ENCODE measurements around the gene SPATA24. TPM values are rescaled to one million over a fixed set of nuclear protein-coding genes. Genes with fewer than 3 reads are reported as not detected.
"Not testable (repeated sequence)": the region's sequence is repeated elsewhere in the genome, so short reads cannot be mapped to it uniquely, and the experiment has no call there.

The SPATA24 gene
- total RNA-seq, 1 donor from 2014 or later, result 10.3 TPM

- no peak for DNase-seq (ENCODE audit: low read depth in 2 of 2)
Measured at GRCh38 chr5:139383993-139384590, 19.8 kb downstream of the SPATA24 start.

GRCh38 chr5:139383275-139383992, 20.5 kb downstream of the SPATA24 start, which contains the start of gene SLC23A1:
Gene SLC23A1 (minus strand): TSS chr5:139383297. CDS start chr5:139383253, 44 bp downstream.
- DNase-seq (ENCODE audit: low read depth in 2 of 2), result no peak

GRCh38 chr5:139382807-139383206, 21.1 kb downstream of the SPATA24 start:
- DNase-seq (ENCODE audit: low read depth in 2 of 2), result no peak

- no peak for DNase-seq (ENCODE audit: low read depth in 2 of 2)
Measured at GRCh38 chr5:139381837-139382761, 21.8 kb downstream of the SPATA24 start.

GRCh38 chr5:139379626-139380449, 24.1 kb downstream of the SPATA24 start:
- no peak for DNase-seq (ENCODE audit: low read depth in 2 of 2)

- DNase-seq (ENCODE audit: low read depth in 2 of 2), result no peak
Measured at GRCh38 chr5:139378941-139379361, 24.9 kb downstream of the SPATA24 start.

- DNase-seq (ENCODE audit: low read depth in 2 of 2), result no peak
Measured at GRCh38 chr5:139378101-139378825, 25.6 kb downstream of the SPATA24 start.

- no peak for DNase-seq (ENCODE audit: low read depth in 2 of 2)
Measured at GRCh38 chr5:139377226-139377625, 26.7 kb downstream of the SPATA24 start.

- DNase-seq (ENCODE audit: low read depth in 2 of 2), result no peak
Measured at GRCh38 chr5:139376364-139376763, 27.5 kb downstream of the SPATA24 start.

GRCh38 chr5:139374909-139375308, 29.0 kb downstream of the SPATA24 start:
- no peak for DNase-seq (ENCODE audit: low read depth in 2 of 2)

- DNase-seq (ENCODE audit: low read depth in 2 of 2), result no peak
Measured at GRCh38 chr5:139371482-139372435, 32.1 kb downstream of the SPATA24 start.

GRCh38 chr5:139369181-139369580, 34.7 kb downstream of the SPATA24 start:
- DNase-seq (ENCODE audit: low read depth in 2 of 2), result no peak

GRCh38 chr5:139368613-139369012, 35.3 kb downstream of the SPATA24 start:
- DNase-seq (ENCODE audit: low read depth in 2 of 2), result no peak

- no peak for DNase-seq (ENCODE audit: low read depth in 2 of 2)
Measured at GRCh38 chr5:139364466-139364865, 39.4 kb downstream of the SPATA24 start.

- DNase-seq (ENCODE audit: low read depth in 2 of 2), result no peak
Measured at GRCh38 chr5:139363937-139364336, 40.0 kb downstream of the SPATA24 start.

GRCh38 chr5:139361835-139362429, 42.0 kb downstream of the SPATA24 start:
- DNase-seq (ENCODE audit: low read depth in 2 of 2), result no peak

- DNase-seq (ENCODE audit: low read depth in 2 of 2), result no peak
Measured at GRCh38 chr5:139360384-139360783, 43.5 kb downstream of the SPATA24 start.

GRCh38 chr5:139358064-139358463, 45.8 kb downstream of the SPATA24 start:
- DNase-seq (ENCODE audit: low read depth in 2 of 2), result no peak

- not testable (repeated sequence) for DNase-seq (ENCODE audit: low read depth in 2 of 2)
Measured at GRCh38 chr5:139355900-139356299, 48.0 kb downstream of the SPATA24 start.

Data from lung microvascular endothelial cell (primary cell).